Sigmoid colon (tissue), 7 donors: Measurements from ENCODE around the gene HCN3. TPM values are rescaled to one million over a fixed set of nuclear protein-coding genes. Genes with fewer than 3 reads are reported as not detected.

Source experiments
- DNase-seq: peaks from one replicate; pipeline ENCODE4 v3.0.0-alpha.2; 2019
- H3K27ac ChIP-seq, 4 donors: fragments of 200-600 bp; sonication (generic); one replicate each; pipeline ENCODE4 v1.5.1; 2016 to 2019; ENCODE audit warnings: mild to moderate bottlenecking in 1 of 4
- H3K27me3 ChIP-seq, 3 donors: fragments of 200-600 bp; sonication (generic); one replicate each; pipeline ENCODE4 v1.5.1; 2019; ENCODE audit warnings: mild to moderate bottlenecking in 1 of 3
- H3K36me3 ChIP-seq, 4 donors: fragments of 200-600 bp; sonication (generic); one replicate each; pipeline ENCODE4 v1.5.1; 2016 to 2019
- H3K4me1 ChIP-seq, 4 donors: fragments of 200-600 bp; sonication (generic); one replicate each; pipeline ENCODE4 v1.5.1; 2017 to 2019
- H3K4me3 ChIP-seq, 4 donors: fragments of 200-600 bp; sonication (generic); one replicate each; pipeline ENCODE4 v1.5.1; 2017 to 2019; ENCODE audit warnings: mild to moderate bottlenecking in 2 of 4, moderate library complexity in 1 of 4
- H3K9me3 ChIP-seq, 4 donors: fragments of 200-600 bp in 3 of 4; sonication (generic) in 3 of 4; one replicate each; pipeline versions ENCODE4 v1.5.1 to v1.6.1; 2013 to 2019
- CTCF ChIP-seq, 4 experiments: fragments of 450-650 bp in 3 of 4; fragments of 200-600 bp in 1 of 4; IDR thresholded peaks; one replicate each; pipeline ENCODE4 v1.5.1; 2016 to 2019; ENCODE audit warnings: antibody characterized with exemption in 4 of 4, mild to moderate bottlenecking in 3 of 4, moderate library complexity in 2 of 4
- EP300 ChIP-seq, 4 donors: sonication (generic); formaldehyde crosslinking; IDR thresholded peaks; one replicate each; pipeline ENCODE4 v1.6.1; 2017; ENCODE audit warnings: antibody characterized with exemption in 4 of 4
- POLR2A ChIP-seq, 2 donors: fragments of 450-650 bp; IDR thresholded peaks; one replicate each; pipeline ENCODE4 v1.6.1; 2016; ENCODE audit warnings: antibody characterized with exemption in 2 of 2, mild to moderate bottlenecking in 2 of 2, moderate library complexity in 2 of 2
- POLR2AphosphoS5 ChIP-seq, 4 donors: sonication (generic); formaldehyde crosslinking; IDR thresholded peaks; one replicate each; pipeline ENCODE4 v1.6.1; 2017; ENCODE audit warnings: antibody characterized with exemption in 4 of 4
- WGBS, 2 donors: extraction: QIAGEN DNeasy Blood & Tissue Kit; methylation state at CpG; one replicate each; pipeline ENCODE4 v1.1.7; 2013; 5-methylcytosine and 5-hydroxymethylcytosine counted together
- intact Hi-C: fragments of 100-400 bp; cut with DNase I; formaldehyde crosslinking; loops from one replicate; pipeline ENCODE4 v1.15.1; 2023
- polyA plus RNA-seq, 3 donors: library from polyadenylated mRNA; stranded (reverse); fragments of 200-250 nt; gene quantifications; one replicate each; pipeline ENCODE4 v1.2.3, GENCODE V29; 2013
- total RNA-seq, 4 donors: library from RNA; depleted of rRNA; stranded (reverse); fragments of >200 nt; gene quantifications; one replicate each; pipeline ENCODE4 v1.1.0, GENCODE V29; 2016
- donor health status: healthy with polysubstance abuse.
- donor health status: Bipolar disorder and iron deficiency.
- donor health status: healthy.

HCN3 gene
- total and polyA plus RNA-seq, 7 donors, result 0.69 to 8.6 (median 2.1) TPM

GRCh38 chr1:155321639-155322503 is 44.6 kb downstream of the HCN3 start:
- Histone ChIP-seq H3K4me1 (peaks cover 0 to 45% (median 38%) of the 10 kb centered on the region in 4 donors), H3K4me3 (peak overlapping the region; percentile 66 to 91 (median 86)), H3K27ac (peak overlapping the region; percentile 95 to 100 (median 98)), H3K27me3 (no peaks in the 10 kb centered on the region), H3K36me3 (peaks cover 0 to 15% (median 0%) of the 10 kb centered on the region in 4 donors), H3K9me3 (no peaks in the 10 kb centered on the region)
- peak; percentile 77 for DNase-seq
- 46 to 64% methylated on average over 27 of the region's 27 CpGs for WGBS, 2 donors
- no peak for TF ChIP-seq POLR2A (IDR thresholded peaks at IDR 0.05)
- TF ChIP-seq CTCF (IDR thresholded peaks at IDR 0.05), result no peak
- no peak for TF ChIP-seq EP300 (IDR thresholded peaks at IDR 0.05)
- no peak for TF ChIP-seq POLR2AphosphoS5 (IDR thresholded peaks at IDR 0.05)
- intact Hi-C loops, result no loop called here

GRCh38 chr1:155322571-155322952 is 45.3 kb downstream of the HCN3 start:
- peaks cover 0 to 21% (median under 1%) of the 10 kb centered on the region in 4 donors for H3K36me3 ChIP-seq
- WGBS, 2 donors, result 1 to 2% methylated on average over 28 of the region's 28 CpGs
- no peak for TF ChIP-seq POLR2AphosphoS5 (IDR thresholded peaks at IDR 0.05)
- intact Hi-C loops, result no loop called here
- peak overlapping the region; percentile 66 to 91 (median 86) for H3K4me3 ChIP-seq
- H3K4me1 ChIP-seq, result peaks cover 0 to 45% (median 38%) of the 10 kb centered on the region in 4 donors
- DNase-seq, result peak; percentile 81
- H3K9me3 ChIP-seq, result no peaks in the 10 kb centered on the region
- no peaks in the 10 kb centered on the region for H3K27me3 ChIP-seq
- H3K27ac ChIP-seq, result peak overlapping the region; percentile 95 to 100 (median 98)

- 1% methylated on average over 58 of the region's 58 CpGs for WGBS, 2 donors
- Histone ChIP-seq H3K9me3 (no peaks in the 10 kb centered on the region), H3K4me1 (peaks cover 0 to 45% (median 38%) of the 10 kb centered on the region in 4 donors), H3K36me3 (peaks cover 0 to 22% (median 5%) of the 10 kb centered on the region in 4 donors), H3K27me3 (no peaks in the 10 kb centered on the region), H3K27ac (peak overlapping the region; percentile 95 to 100 (median 98)), H3K4me3 (peak overlapping the region; percentile 66 to 91 (median 86))
- peak; percentile 98 for DNase-seq
- TF ChIP-seq EP300 (IDR thresholded peaks at IDR 0.05) (no peak), CTCF (IDR thresholded peaks at IDR 0.05) (peak; percentile 94 to 99 (median 95)), POLR2AphosphoS5 (IDR thresholded peaks at IDR 0.05) (peak; percentile 62 to 72 (median 72)), POLR2A (IDR thresholded peaks at IDR 0.05) (no peak)
- intact Hi-C loops, result loop anchor here (1.0 kb wide), 1 partner anchor 46 kb away; the partner anchor contains the start of gene HCN3
Measured at GRCh38 chr1:155322953-155323728, 45.9 kb downstream of the HCN3 start.

- no peaks in the 10 kb centered on the region for H3K27me3 ChIP-seq
- intact Hi-C loops, result loop anchor here (1.0 to 2.0 kb wide), 3 partner anchors 46 to 115 kb away; partner anchors contain the start of genes ENTREP3, HCN3 and MTX1
- peaks cover 0 to 47% (median 38%) of the 10 kb centered on the region in 4 donors for H3K4me1 ChIP-seq
- H3K9me3 ChIP-seq, result no peaks in the 10 kb centered on the region
- H3K4me3 ChIP-seq, result peak overlapping the region; percentile 66 to 91 (median 86)
- peaks cover 0 to 23% (median 6%) of the 10 kb centered on the region in 4 donors for H3K36me3 ChIP-seq
- TF ChIP-seq POLR2AphosphoS5 (IDR thresholded peaks at IDR 0.05), result peak in 2 of 4 donors; percentile 4 to 13
- TF ChIP-seq POLR2A (IDR thresholded peaks at IDR 0.05), result no peak
- peak; percentile 96 for DNase-seq
- H3K27ac ChIP-seq, result peak overlapping the region; percentile 95 to 100 (median 98)
- 0 to 1% methylated on average over 29 of the region's 29 CpGs for WGBS, 2 donors
Measured at GRCh38 chr1:155323729-155324036, 46.4 kb downstream of the HCN3 start.

- DNase-seq, result peak; percentile 98
- intact Hi-C loops, result loop anchor here (1.0 to 2.0 kb wide), 2 partner anchors 69 to 116 kb away; partner anchors contain the start of genes ENTREP3 and MTX1
- H3K36me3 ChIP-seq, result peaks cover 0 to 28% (median 8%) of the 10 kb centered on the region in 4 donors
- peak overlapping the region; percentile 95 to 100 (median 98) for H3K27ac ChIP-seq
- H3K4me3 ChIP-seq, result peak overlapping the region; percentile 66 to 91 (median 86)
- 0 to 1% methylated on average over 44 of the region's 44 CpGs for WGBS, 2 donors
- H3K27me3 ChIP-seq, result no peaks in the 10 kb centered on the region
- H3K9me3 ChIP-seq, result no peaks in the 10 kb centered on the region
- no peak for TF ChIP-seq CTCF (IDR thresholded peaks at IDR 0.05)
- TF ChIP-seq POLR2AphosphoS5 (IDR thresholded peaks at IDR 0.05), result peak; percentile 84 to 97 (median 90)
- peak; percentile 54 to 94 for TF ChIP-seq POLR2A (IDR thresholded peaks at IDR 0.05)
- TF ChIP-seq EP300 (IDR thresholded peaks at IDR 0.05), result peak in 1 of 4 donors; percentile 11
- peaks cover 0 to 52% (median 38%) of the 10 kb centered on the region in 4 donors for H3K4me1 ChIP-seq
Measured at GRCh38 chr1:155324037-155324716, 46.9 kb downstream of the HCN3 start.
